Fibroblast of skin of left quadriceps (primary cell): ENCODE data around the gene SPEM2.

Experiments used
- DNase-seq, 2 experiments: peaks; one replicate each; pipeline ENCODE4 v3.0.0-alpha.2; 2013; ENCODE audit warnings: low read depth in 2 of 2

SPEM2 gene

DNA sequence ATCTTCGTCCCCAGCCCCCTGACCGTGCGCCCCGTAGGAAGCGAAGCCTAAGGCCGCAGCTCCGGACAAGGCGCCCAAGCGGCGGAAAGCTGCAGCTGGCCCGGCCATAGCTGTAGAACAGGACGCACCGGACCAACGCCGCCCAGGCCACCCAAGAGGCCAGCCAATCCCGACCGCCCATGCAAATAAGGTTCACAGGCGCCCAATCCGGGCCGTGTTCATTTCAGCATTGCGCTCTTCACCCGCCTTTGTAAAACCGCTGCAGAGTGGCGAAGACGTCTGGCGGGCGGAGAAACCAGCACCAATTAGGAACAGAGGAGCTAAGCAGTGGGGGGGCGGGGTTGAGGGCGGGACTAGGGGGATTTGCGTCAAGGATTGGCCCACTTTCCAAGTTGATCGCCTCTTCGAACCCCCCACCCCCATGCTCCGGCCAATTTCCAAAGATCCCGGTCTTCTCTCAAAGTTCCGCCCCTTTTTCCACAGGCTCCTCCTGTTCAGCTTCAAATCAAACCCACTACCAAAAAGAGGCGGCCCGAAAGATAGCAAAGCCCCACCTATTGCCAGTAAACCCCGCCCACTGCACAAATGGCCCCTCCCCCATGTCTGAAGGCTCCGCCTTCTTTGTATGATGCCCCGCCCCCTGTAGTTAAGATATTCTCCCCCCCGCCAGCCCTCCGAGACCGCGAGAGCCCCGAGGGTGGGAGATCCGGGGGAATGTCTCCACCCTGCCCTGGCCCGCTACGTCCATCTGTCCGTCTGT, 21.3 kb upstream of the SPEM2 start, which contains the start of gene TMEM256:
Gene TMEM256 (minus strand): TSS at position 121 of the 760 bp plus-strand sequence. CDS start 13 bp downstream, at position 108.
- DNase-seq: peak; percentile 99

DNA sequence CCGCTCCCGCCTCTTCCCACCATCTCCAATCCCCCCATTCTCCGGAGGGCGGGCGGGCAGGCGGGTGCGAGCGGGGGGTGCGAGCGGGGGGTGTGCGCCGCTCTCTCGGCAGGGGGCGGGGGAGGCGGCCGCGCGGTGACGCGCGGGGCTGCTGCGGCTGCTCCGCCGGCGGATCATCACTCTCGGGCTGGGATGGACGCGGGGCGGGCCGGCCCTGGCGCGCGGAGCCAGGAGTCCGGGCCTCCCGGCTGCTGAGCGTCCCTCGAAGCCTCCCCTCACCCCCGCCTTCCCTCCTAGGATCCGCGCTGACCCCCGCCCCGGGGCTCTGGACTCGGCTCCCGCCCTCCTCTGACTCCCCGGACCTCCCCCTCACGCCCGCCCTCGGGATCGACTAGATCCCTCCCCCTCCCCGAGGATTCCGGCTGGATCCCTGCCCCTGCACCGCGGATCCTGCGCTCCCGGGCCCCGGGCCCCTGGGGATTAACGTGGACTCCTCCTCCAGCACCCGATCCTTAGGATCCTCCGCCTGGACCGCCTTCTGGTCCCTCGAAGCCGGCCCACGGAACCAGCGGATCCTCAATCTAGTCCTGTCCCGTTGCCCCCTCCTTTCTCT, 20.6 kb upstream of the SPEM2 start:
- no peak for DNase-seq

DNA sequence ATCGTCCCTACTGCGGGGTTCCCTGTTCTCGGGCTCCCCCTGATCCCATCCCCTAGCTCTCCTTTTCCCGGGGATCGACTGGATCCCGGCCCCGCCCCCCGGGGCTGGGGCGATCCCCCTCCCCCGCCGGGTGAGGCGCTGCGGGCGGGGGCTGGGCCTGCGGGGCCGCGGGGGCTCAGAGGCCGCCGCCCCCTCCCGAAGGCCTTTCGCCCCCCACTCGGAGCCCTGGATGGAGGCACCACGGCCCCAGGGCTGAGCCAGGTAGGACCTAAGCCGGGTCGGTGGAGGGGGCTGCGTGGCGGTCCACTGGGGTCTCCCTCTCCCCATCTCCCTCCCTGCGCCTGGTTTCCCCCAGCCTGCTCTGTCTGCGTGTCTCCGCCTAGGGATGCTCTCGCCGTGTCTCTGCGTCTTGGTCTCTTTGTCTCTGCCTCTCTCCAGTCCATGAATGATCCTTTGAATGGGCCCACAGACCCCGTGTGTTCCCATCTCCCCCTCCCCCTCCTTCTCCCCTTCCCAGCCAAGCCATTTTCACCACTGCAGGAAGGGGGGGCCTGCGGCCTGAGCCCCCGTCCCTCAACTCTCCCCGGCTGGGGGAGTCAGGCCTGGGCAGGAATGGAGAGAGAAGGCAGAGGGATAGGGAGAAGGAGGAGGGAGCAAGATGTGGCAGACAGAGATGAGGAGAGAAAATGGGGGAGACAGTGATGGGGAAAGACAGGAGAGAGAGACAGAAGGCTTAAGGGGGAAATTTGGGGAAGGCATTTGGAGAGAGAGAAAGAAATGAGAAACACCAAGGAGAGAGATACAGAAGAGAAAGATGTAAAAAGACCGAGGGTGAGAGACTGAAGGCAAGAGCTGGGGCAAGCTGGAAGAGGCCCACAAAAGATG, 19.8 kb upstream of the SPEM2 start:
- no peak for DNase-seq

DNA sequence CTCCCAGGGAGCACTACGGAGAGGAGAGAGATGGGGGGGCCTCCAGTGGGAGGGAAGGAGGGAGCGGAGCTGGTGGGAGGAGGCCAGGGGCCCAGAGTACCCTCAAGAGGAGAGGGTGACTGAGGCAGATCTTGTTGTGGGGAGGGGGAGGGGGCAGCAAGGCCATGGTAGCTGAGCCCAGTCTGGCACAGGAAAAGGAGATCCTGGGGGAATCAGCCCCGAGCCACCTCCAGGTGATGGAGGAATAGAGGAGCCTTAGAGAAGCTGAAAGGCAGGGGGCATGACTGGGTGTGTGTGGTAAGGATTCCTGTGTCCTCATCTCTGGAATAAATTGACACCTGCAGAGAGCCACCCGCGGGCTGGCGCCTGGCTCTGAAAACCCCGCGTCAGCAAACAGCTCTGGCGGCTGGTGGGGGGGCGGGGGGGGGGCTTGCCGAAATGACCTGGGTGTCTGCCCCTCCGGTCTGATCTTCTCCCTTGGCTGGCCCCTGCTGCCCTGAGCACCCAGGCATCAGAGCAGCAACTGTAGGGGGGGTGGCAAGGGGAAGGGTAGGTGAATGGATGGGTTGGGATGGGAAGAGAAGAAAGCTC, 19.1 kb upstream of the SPEM2 start:
- DNase-seq: no peak

DNA sequence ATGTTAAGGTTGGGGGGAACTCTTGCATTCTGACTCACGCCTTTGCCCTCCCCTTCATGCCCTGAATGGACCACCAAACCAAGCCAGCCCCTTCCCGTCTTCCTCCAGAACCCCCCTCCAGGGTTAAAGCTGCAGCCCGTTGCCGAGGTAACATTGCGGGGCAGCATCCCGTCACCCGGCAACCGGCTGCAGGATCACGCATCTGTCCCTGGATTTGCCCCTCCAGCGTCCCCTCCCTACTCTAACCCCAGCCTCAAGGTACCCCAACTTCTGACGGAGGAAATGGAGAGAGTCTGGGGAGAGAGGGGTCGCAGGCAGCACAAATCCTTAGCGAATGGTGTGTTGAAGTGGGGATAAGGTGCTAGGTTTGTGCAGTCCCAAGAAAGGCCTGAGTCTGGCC, 18.3 kb upstream of the SPEM2 start:
- DNase-seq: no peak

DNA sequence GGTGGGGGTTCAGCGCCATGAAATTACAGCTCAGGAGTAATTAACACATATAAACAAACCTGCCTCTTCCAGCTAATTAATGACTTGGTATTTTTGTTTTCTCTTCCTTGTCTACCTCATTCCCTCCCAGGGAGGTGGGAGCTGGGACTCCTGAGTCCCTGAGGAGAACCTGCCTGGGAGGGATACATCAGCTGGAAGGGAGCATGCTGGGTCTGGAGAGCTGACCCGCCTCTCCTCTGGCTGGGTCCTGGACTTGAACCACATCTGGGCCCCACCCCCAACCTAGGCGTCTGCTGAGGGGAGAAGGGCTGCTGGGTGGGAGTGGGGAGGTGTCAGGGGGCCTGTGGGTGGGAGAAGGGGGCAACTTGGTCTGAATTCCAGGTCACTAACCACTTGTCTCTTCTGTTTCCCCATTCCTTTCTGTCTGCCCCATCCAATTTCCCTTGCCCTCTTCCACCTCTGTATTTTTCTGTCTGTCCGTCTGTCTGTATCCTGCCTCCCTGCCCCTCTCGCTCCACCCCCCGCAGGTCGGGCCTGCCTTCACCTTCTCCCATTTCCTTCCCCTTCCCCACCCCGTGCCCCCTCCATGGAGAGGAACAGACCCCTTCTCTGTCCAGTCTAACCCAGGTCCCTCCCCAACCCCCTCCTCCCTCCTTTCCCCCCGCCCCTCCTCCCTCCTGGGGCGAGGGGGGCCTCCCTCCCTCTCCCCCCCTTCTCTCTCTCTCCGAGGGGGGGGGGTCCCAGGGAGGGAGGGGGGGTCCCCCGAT, 17.7 kb upstream of the SPEM2 start, which contains the start of gene NLGN2:
Gene NLGN2 (plus strand): TSS at position 361 of the 767 bp plus-strand sequence. CDS start 411 bp downstream, outside the sequence.
- no peak for DNase-seq

DNA sequence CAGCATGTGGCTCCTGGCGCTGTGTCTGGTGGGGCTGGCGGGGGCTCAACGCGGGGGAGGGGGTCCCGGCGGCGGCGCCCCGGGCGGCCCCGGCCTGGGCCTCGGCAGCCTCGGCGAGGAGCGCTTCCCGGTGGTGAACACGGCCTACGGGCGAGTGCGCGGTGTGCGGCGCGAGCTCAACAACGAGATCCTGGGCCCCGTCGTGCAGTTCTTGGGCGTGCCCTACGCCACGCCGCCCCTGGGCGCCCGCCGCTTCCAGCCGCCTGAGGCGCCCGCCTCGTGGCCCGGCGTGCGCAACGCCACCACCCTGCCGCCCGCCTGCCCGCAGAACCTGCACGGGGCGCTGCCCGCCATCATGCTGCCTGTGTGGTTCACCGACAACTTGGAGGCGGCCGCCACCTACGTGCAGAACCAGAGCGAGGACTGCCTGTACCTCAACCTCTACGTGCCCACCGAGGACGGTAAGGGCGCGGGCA, 17.1 kb upstream of the SPEM2 start:
- DNase-seq: no peak

DNA sequence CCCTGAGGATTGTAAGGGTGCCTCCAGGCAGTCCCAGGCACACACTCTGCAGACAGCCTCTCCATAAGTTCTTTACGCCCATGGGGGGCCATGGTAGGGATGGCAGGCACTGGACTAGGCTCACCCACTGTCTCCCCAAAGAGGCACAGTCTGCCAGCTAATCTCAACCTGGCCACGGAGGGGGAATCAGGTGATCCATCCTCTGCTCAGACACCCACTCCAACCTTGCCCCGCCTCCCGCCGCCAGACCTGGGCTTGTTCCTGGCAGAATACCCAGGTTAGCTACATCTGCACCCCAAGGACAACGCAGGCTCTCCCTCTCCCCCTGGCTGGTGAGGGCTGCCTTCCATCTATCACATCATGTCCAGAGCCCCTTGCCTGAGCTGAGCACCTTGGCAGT, 16.6 kb upstream of the SPEM2 start:
- DNase-seq: no peak

DNA sequence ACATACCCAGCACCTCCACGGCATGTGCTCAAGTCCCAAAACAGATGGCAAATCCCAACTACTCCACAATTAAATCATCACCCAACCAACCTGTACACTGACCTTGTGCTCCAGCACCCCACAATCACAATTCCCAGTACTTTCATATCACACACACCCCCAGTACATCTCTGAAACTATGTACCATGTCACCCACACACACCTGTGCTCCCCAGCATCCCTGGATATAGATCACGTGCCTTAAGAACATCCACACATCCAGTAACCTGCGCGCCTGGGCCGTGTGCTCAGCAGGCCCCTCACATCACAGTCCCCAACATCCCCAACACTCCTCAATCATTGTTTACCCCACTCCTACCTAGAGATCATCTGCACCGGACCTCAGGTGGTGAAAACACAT, 15.7 kb upstream of the SPEM2 start:
- no peak for DNase-seq

DNA sequence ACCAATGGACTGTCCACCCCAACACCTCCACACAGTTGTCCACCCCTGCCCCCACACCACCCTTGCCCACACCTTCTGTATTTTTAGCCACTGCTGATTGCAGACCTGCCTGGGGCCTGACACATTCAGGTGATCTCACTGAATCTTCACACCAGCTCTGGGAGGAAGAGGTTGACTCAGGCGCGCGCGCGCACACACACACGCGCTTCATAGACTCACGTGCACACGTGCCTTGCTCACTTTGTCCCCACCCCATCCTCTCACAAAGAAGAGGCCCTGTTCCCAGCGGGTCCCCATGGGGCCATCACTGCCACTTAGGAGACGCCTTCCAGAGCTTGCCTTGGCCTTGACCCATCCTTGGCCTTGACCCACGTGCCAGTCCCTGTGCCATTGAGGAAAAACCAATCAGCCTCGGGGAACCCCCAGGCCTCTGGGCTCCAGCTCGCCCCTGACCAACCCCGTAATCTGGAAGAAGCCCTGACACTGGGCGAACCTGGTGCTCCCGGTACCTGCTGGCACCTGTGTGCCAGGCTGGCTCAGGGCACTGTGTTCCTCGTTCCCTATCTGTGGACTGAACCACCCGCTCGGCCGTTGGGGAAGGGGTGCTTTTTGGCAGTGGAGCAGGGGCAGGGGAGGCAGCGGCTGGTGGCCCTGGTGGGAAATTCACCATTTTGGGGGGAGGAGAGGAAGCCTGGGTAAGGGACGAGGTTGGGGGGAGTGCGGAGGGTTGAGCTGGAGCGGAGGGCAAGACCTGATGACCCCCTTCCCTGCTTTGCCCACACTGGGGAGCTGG, 14.6 kb upstream of the SPEM2 start:
- DNase-seq: no peak

DNA sequence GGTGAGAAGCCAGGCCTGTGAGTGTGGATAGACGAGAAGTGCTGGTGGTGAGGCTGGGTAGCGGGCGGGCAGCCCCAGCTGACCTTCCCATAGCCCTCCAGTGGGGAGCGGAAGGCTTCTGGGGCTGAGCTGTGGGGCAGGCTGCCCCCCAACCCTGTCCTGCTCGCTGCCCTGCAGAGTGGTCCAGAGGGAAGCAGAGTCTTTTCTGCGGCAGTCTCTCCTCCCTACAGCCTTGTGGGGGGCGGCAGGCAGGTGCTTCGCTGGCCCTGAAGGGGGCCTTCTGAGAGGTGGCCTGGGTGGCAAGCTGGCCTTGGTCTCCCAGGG, 14.0 kb upstream of the SPEM2 start:
- DNase-seq: no peak

DNA sequence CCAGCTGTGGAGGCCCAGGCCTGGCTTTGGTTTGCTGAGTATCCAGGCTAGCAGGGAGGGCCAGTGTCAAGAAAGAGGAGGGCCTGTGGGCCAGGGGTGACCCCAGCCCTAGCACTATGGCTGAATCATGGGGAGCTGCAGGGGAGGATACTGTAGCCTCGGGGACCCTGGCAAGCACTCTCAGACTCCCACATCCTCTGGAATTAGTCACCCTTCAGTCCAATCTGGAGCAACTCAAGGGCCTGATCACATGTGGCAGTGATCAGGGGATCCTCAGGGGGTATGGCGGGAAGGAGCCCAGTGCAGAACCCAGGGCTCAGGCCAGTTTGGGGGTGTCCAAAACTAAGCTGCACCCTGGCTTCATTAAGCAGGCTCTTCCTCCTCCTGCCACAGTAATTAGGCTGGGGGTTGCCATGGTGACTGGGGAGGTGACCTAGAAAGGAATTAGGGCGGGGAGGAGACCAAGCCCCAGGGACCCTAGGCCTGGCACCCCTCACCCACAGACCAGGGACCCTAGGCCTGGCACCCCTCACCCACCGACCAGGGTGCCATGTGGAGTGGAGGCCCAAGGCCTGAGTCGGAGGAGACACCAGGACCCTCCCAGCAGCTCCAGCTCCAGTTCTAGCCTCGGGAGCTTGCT, 11.9 kb upstream of the SPEM2 start:
- no peak for DNase-seq

DNA sequence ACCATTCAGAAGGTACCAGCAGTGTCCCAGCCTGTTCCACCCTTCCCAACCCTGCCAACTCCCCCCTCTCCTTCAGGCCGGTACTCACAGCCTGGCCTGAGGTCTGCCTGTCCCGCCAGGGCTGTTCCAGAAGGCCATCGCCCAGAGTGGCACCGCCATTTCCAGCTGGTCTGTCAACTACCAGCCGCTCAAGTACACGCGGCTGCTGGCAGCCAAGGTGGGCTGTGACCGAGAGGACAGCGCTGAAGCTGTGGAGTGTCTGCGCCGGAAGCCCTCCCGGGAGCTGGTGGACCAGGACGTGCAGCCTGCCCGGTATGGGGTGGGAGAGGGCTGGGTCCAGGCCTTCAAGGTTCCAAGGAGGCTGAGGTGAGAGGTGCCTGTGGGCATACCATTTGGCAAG, 10.6 kb upstream of the SPEM2 start:
- no peak for DNase-seq

DNA sequence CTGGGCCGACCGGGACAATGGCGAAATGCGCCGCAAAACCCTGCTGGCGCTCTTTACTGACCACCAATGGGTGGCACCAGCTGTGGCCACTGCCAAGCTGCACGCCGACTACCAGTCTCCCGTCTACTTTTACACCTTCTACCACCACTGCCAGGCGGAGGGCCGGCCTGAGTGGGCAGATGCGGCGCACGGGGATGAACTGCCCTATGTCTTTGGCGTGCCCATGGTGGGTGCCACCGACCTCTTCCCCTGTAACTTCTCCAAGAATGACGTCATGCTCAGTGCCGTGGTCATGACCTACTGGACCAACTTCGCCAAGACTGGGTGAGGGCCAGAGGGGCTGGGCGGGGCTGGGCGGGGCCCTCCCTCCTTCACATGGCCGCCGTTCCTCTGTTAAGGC, 9.6 kb upstream of the SPEM2 start:
- no peak for DNase-seq

DNA sequence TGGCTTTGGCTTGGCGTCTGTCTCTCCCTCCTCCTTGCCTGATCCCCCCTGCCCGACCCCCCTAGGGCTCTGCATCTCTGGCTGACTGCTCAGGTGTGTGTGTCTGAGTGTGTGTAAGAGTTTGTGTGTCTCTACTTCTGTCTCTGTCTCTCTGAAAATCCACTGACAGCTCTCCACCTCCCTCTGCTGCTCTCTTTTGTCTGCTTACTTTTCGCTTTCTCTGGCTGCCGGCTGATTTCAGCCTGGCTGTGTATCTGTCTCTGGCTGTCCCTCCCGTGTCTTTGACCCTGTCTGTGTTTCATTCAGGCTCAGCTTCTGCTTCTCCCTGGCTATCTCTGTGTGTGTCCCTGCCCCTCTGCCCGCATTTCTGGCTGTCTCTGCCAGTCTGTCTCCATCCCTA, 9.1 kb upstream of the SPEM2 start:
- DNase-seq: no peak

DNA sequence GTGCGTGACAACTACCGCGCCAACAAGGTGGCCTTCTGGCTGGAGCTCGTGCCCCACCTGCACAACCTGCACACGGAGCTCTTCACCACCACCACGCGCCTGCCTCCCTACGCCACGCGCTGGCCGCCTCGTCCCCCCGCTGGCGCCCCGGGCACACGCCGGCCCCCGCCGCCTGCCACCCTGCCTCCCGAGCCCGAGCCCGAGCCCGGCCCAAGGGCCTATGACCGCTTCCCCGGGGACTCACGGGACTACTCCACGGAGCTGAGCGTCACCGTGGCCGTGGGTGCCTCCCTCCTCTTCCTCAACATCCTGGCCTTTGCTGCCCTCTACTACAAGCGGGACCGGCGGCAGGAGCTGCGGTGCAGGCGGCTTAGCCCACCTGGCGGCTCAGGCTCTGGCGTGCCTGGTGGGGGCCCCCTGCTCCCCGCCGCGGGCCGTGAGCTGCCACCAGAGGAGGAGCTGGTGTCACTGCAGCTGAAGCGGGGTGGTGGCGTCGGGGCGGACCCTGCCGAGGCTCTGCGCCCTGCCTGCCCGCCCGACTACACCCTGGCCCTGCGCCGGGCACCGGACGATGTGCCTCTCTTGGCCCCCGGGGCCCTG, 8.3 kb upstream of the SPEM2 start:
- no peak for DNase-seq

DNA sequence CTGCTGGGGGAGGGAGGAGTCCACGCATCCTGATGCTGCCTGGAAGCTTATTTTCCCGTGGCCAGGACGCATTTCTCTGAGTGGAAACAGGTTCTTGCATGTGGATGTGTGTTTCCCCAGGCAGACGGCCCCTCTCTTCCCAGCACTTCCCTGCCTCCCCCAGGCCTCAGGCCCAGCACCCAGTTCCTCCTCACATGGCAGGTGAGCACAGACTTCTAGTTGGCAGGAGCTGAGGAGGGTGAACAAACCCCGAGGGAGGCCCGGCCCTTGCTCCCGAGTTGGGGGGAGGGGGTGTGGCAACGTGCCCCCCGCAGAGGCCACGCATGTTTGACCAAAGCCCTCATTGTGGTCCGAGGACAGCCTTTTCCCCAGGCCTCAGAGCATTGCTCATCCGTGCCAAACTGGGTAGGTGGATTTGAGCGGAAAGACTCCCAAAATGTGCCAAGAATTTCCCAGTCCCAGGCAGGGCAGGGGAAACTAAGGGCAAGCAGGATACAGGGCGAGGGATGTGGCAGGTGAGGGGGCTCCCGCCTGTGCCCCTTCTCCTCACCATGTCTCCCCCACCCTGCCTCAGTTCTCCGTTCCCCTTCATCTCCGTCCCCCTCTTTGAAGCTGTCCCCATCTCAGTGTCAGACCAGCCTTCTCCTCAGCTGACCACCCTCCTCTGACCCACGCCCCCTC, 6.8 kb upstream of the SPEM2 start:
- no peak for DNase-seq

DNA sequence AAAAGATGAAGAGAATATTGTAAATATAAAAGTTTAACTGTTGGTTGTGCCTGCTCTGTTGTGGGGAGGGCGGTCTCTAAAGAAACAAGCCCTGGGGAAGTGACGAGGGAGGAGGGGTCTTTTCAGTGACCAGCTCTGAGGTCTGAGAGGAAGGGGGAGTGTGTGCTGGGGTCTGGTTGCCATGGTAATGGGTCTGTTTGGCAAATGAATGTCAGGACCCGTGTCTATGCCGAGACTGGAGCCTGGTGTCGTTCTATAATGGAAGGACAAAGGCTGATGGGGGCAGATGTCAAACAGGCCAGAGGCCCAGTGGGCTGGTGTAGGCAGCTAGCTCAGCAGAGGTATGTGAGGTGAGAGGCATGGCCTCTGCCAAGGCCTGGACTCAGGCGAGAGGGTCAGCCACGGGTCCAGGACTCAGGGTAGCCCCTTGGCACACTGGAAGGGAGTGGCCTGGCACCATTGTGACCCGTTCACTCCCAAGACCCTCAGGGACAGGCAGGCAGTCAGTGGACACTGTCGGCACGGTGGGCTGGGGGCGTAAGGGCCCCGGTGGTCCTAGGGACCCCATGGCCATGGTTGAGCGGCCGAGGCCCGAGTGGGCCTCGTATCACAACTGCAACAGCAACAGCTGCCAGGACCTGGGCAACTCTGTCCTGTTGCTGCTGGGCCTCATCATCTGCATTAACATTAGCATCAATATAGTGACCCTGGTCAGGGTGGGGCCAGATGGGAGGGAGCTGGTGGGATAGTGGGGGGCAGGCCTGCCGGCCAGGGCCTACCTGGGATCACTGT, 5.4 kb upstream of the SPEM2 start, which contains the start of gene SPEM1:
Gene SPEM1 (plus strand): TSS at position 506 of the 792 bp plus-strand sequence. CDS start 61 bp downstream, at position 567.
- no peak for DNase-seq
